Smooth muscle cell of the brain vasculature (primary cell): ENCODE results near the gene COL27A1.

Experiments used
- DNase-seq: peaks from one replicate; pipeline ENCODE4 v3.0.0-alpha.2; 2012; ENCODE audit warnings: low read depth, low spot score

Gene COL27A1

GRCh38 chr9:114227288-114228015, 72.1 kb downstream of the COL27A1 start:
- DNase-seq = no peak

GRCh38 chr9:114228016-114228808, 72.9 kb downstream of the COL27A1 start:
- no peak for DNase-seq

- no peak for DNase-seq
These were observed 74.0 kb downstream of the COL27A1 start for GRCh38 chr9:114229295-114229694.

- DNase-seq = no peak
These were observed 74.7 kb downstream of the COL27A1 start for GRCh38 chr9:114230068-114230467.

GRCh38 chr9:114231273-114231672, 75.9 kb downstream of the COL27A1 start:
- no peak for DNase-seq

- DNase-seq = no peak
These were observed 76.5 kb downstream of the COL27A1 start for GRCh38 chr9:114231719-114232449.

GRCh38 chr9:114233491-114234185, 78.3 kb downstream of the COL27A1 start:
- DNase-seq = no peak

GRCh38 chr9:114235033-114235661, 79.8 kb downstream of the COL27A1 start:
- no peak for DNase-seq

- no peak for DNase-seq
These were observed 81.2 kb downstream of the COL27A1 start for GRCh38 chr9:114236391-114237138.

- DNase-seq = no peak
These were observed 81.9 kb downstream of the COL27A1 start for GRCh38 chr9:114237247-114237646.

- DNase-seq = no peak
These were observed 82.4 kb downstream of the COL27A1 start for GRCh38 chr9:114237781-114238180.

GRCh38 chr9:114238472-114238871, 83.1 kb downstream of the COL27A1 start:
- no peak for DNase-seq

GRCh38 chr9:114238891-114239875, 83.8 kb downstream of the COL27A1 start:
- no peak for DNase-seq

- DNase-seq = no peak
These were observed 84.9 kb downstream of the COL27A1 start for GRCh38 chr9:114240216-114240615.

GRCh38 chr9:114240647-114241558, 85.6 kb downstream of the COL27A1 start:
- DNase-seq = no peak

- no peak for DNase-seq
These were observed 87.5 kb downstream of the COL27A1 start for GRCh38 chr9:114242837-114243236.

- DNase-seq = no peak
These were observed 87.9 kb downstream of the COL27A1 start for GRCh38 chr9:114243240-114243639.

GRCh38 chr9:114244570-114244969, 89.2 kb downstream of the COL27A1 start:
- no peak for DNase-seq
